Measurements from ENCODE around the gene MRPL2.
A peak's percentile ranks its signal among the peaks of the same experiment; 100 is the strongest.

The MRPL2 gene

GRCh38 chr6:43077333-43077809, 18.1 kb upstream of the MRPL2 start:
- peak overlapping the region; percentile 83 for H3K27ac ChIP-seq
- DNase-seq (ENCODE audit: low spot score): no peak
- CTCF ChIA-PET: interaction anchor here (0.6 to 2.6 kb wide), 4 partner anchors 23 to 97 kb away, joined by 3 to 14 read pairs (median 4); no protein-coding TSS in a partner anchor
- POLR2A ChIA-PET (ENCODE audit: low non-redundant PET): no interaction called here
- TF ChIP-seq, protein P1, sequence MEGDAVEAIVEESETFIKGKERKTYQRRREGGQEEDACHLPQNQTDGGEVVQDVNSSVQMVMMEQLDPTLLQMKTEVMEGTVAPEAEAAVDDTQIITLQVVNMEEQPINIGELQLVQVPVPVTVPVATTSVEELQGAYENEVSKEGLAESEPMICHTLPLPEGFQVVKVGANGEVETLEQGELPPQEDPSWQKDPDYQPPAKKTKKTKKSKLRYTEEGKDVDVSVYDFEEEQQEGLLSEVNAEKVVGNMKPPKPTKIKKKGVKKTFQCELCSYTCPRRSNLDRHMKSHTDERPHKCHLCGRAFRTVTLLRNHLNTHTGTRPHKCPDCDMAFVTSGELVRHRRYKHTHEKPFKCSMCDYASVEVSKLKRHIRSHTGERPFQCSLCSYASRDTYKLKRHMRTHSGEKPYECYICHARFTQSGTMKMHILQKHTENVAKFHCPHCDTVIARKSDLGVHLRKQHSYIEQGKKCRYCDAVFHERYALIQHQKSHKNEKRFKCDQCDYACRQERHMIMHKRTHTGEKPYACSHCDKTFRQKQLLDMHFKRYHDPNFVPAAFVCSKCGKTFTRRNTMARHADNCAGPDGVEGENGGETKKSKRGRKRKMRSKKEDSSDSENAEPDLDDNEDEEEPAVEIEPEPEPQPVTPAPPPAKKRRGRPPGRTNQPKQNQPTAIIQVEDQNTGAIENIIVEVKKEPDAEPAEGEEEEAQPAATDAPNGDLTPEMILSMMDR (conservative IDR thresholded peaks at IDR 0.05; ENCODE audit: low read depth): no peak

GRCh38 chr6:43076464-43077332, 17.5 kb upstream of the MRPL2 start:
- CTCF ChIA-PET: interaction anchor here (0.6 to 2.6 kb wide), 6 partner anchors 14 to 373 kb away, joined by 3 to 14 read pairs (median 3); no protein-coding TSS in a partner anchor
- H3K27ac ChIP-seq: peak overlapping the region; percentile 83
- TF ChIP-seq, protein P1 (conservative IDR thresholded peaks at IDR 0.05; ENCODE audit: low read depth): no peak
- POLR2A ChIA-PET (ENCODE audit: low non-redundant PET): interaction anchor here (0.7 to 1.1 kb wide), 3 partner anchors 14 to 23 kb away, joined by 3 to 4 read pairs (median 3); partner anchors contain the start of genes CUL7, KLC4 and MRPL2
- DNase-seq (ENCODE audit: low spot score): no peak

DNA sequence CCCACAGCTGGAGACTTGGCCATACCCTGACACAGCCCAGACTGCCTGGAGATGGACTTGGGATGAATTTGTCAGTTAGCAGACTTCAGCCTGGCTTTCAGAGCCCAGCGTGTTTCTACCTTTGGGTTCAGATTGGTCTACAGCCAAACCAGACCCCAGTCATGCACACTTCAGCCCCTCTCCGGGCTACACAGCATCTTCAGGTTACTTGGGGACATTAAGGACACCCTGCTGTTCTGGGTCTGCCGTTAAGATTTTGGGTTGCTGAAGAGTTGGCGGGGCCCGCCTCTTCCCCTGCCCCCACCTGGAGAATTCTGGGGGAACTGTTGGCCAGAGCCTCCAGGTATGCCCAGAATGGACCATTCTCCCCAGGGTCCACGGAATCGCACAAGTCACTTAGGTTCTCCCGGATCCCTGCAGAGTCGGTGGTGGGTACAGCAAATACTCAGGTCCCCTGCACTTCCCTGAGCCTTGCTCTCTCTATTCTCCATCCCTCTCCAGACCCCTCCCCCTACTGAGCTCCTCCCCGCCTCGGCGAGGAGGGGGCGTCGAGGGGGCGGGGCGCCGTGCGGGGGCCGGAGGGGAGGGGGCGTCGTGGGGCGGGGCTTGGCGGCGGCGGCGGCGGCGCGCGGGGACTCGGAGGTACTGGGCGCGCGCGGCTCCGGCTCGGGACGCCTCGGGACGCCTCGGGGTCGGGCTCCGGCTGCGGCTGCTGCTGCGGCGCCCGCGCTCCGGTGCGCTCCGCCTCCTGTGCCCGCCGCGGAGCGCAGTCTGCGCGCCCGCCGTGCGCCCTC, 16.6 kb upstream of the MRPL2 start, which contains the start of gene PTK7:
PTK7 (plus strand) TSS at position 645 of the 794 bp plus-strand sequence. CDS start 175 bp downstream, outside the sequence.
- CTCF ChIA-PET: interaction anchor here (0.6 to 2.6 kb wide), 5 partner anchors 40 to 374 kb away, joined by 3 to 14 read pairs (median 4); no protein-coding TSS in a partner anchor
- H3K27ac ChIP-seq: peak within 1 kb of the TSS; percentile 83
- POLR2A ChIA-PET (ENCODE audit: low non-redundant PET): interaction anchor here (0.5 to 1.1 kb wide), 3 partner anchors 15 to 654 kb away, joined by 3 to 5 read pairs (median 3); partner anchors contain the start of genes KLC4 and MRPL2
- TF ChIP-seq, protein P1 (conservative IDR thresholded peaks at IDR 0.05; ENCODE audit: low read depth): no peak
- no peak for DNase-seq (ENCODE audit: low spot score)

- TF ChIP-seq, protein P1 (conservative IDR thresholded peaks at IDR 0.05; ENCODE audit: low read depth): no peak
- DNase-seq (ENCODE audit: low spot score): no peak
- POLR2A ChIA-PET (ENCODE audit: low non-redundant PET): no interaction called here
- H3K27ac ChIP-seq: peak overlapping the region; percentile 83
- CTCF ChIA-PET: interaction anchor here (0.7 to 2.6 kb wide), 2 partner anchors 41 to 68 kb away, joined by 4 to 14 read pairs; no protein-coding TSS in a partner anchor
Measured at GRCh38 chr6:43074847-43075669, 15.8 kb upstream of the MRPL2 start.

DNA sequence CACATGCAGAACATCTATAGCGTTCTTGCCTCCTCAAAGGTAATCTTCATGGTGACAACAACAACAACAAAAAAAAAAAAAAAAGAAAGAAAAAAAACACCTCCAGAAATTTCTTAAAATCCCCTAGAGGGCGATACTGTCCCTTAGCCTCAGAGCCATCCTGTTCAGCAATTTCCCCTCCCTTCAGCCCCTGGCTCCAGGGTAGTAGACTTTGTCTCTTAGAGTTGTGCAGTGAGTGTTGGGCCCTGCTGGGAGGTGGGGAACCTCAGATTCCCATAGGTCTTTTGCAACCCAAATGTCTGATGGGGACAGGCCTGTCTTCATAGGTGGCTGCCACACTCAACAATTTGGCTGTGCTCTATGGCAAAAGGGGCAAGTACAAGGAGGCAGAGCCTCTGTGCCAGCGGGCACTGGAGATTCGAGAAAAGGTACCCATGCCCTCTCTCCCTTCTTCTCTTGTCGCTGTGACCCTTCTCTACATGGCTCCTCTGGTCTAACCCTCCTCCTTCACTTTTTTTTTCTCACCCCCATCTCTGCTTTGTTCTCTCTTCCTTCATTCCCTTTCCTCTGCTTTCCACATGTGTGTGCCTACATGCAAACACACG, 10.9 kb upstream of the MRPL2 start:
- TF ChIP-seq, protein P1 (conservative IDR thresholded peaks at IDR 0.05; ENCODE audit: low read depth): peak; percentile 63
- H3K27ac ChIP-seq: 0 out of 2 replicates have a peak overlapping the region, but pooled peaks have one; percentile 7
- DNase-seq (ENCODE audit: low spot score): peak; percentile 63
- ChIA-PET POLR2A (ENCODE audit: low non-redundant PET) (no interaction called here), CTCF (interaction anchor here (0.6 to 1.5 kb wide), 3 partner anchors 12 to 60 kb away, joined by 3 to 13 read pairs (median 5); no protein-coding TSS in a partner anchor)

Data from RWPE1 (cell line).